GM21526 (cell line): ENCODE results near the gene MMP24.
"Not testable (repeated sequence)": the region's sequence is repeated elsewhere in the genome, so short reads cannot be mapped to it uniquely, and the experiment has no call there.

ENCODE experiments used
- ATAC-seq: cut with Tn5 transposase; IDR thresholded peaks from one replicate; pipeline ENCODE4 v1.9.1; 2021; ENCODE audit warnings: moderate library complexity; ENCODE audit not compliant: unreplicated experiment, low FRiP score

The MMP24 gene

GRCh38 chr20:35303735-35304491 lies 77.4 kb downstream of the MMP24 start:
- no peak for ATAC-seq

GRCh38 chr20:35304956-35305355 lies 78.5 kb downstream of the MMP24 start:
- ATAC-seq: no peak

- ATAC-seq: no peak
These were observed 79.4 kb downstream of the MMP24 start for GRCh38 chr20:35305682-35306556.

DNA sequence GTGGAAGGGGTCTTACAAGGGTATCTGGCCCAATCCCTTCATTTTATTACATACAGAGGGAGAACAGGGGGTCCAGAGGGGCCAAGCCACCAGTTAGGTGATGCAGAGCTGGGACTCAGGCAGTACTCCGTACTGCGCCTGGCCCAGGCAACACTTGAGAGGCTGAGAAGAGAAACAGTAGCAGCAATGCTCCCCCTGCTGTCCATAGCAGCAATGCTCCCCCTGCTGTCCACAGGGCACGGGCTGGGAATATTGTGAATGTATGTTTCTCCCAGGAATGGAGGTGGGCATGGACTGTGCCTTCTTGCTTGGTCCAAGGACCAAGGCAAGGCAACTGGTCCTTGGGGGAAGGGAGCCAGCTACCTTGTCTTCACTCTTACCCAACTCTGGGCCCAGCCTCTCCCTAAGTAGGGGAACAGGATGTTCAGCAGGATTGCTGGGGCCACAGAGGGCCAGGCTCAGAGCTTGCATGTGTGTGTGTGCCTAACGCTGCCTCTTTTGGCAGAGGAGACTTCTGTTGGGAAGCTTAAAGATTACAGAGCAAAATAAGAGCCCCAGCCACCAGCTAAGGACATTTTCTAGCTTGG lies 80.5 kb downstream of the MMP24 start:
- no peak for ATAC-seq

DNA sequence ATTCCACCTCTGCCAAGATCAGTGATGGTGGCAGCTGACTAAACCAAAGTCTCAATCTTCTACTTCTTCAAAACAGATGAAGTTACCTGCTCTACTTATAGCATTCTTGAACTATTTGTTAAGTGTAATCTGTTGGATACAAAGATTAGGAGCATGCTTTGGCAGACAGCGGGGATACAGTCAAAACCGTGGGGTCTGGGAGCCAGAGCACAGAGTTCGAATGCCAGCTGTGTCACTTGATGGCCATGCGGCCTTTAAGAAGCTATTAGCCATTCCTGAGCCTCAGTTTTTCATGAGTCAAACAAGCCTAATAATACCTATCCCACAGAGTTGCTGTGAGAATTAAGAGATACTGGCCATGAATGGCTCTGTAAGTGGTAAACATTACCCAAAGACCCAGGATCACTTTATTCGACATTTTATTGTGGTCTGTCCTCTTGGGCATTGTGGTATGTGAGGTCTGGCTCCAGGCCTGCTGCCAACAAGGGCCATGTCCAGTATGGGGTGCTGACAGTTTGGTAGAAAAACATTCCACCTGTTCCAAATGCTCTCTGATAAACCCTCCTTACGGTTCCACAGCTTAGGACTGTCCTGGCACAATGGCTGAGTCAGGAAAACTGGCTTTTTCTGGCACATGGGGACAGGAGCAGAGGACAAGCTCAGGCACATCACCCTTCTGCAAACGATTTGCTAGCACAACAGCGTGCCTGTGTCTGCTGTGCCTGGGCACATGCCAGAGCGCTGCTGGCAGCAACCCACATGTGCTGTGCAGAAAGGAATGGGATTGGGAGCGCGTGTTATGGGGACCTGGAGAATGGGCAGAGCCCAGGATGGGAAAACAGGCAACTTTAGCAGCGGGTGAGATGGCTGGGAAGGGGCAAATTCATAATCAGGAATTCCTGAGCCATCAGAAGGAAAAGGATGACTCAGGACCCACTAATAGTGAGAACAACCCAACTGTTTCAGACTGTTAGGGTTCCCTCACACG lies 81.5 kb downstream of the MMP24 start:
- ATAC-seq: no peak

DNA sequence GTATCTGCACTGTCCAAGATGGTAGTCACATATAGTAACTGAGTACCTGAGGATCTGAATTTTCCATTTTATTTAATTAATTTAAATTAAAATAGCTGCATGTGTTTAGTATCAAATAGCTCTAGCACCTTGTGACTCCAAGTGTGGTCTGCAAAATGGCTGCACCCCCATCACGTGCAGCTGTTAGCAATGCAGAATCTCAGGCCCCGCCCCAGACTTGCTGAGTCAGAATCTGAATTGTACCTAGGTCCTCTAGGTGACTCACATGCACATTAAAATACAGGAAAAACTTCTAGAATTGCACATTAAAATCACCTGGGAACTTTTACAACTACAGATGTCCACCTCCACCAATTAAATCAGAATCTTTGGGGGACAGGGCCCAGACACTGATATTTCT lies 84.9 kb downstream of the MMP24 start:
- ATAC-seq: no peak

GRCh38 chr20:35311822-35312221 lies 85.3 kb downstream of the MMP24 start:
- no peak for ATAC-seq

GRCh38 chr20:35312318-35312717 lies 85.8 kb downstream of the MMP24 start:
- ATAC-seq: no peak

- ATAC-seq: no peak
These were observed 88.5 kb downstream of the MMP24 start for GRCh38 chr20:35314816-35315631.

DNA sequence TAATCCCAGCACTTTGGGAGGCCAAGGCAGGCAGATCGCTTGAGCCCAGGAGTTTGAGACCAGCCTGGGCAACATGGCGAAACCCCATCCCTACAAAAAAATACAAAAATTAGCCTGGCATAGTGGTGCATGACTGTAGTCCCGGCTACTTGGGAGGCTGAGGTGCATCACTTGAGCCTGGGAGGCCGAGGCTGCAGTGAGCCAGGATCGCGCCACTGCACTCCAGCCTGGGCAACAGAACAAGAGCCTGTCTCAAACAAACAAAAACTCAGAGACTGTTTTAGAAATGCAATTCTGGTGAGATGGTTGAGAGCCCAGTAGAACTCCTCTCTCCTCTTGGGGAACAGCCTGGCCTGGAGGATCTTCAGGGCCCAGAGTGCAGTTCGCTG lies 89.1 kb downstream of the MMP24 start:
- not testable (repeated sequence) for ATAC-seq

DNA sequence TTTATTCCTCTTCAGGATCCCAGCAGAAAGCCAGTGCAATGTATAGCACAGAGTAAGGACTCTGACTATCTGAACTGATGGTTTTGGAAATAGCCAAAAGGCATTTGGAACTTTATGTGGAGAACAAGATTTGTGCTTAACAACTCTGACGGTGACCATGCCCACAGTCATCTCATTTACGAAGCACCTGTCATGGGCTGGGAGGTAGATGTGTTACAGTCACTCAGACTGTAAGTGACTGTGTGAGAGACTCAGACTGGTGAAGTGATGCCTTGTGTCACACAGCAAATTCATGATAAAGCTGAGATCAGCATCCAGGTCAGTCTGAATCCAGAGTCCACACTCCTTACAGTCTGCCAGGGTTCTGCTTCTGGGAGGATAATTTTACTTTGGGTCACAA lies 89.6 kb downstream of the MMP24 start:
- no peak for ATAC-seq

DNA sequence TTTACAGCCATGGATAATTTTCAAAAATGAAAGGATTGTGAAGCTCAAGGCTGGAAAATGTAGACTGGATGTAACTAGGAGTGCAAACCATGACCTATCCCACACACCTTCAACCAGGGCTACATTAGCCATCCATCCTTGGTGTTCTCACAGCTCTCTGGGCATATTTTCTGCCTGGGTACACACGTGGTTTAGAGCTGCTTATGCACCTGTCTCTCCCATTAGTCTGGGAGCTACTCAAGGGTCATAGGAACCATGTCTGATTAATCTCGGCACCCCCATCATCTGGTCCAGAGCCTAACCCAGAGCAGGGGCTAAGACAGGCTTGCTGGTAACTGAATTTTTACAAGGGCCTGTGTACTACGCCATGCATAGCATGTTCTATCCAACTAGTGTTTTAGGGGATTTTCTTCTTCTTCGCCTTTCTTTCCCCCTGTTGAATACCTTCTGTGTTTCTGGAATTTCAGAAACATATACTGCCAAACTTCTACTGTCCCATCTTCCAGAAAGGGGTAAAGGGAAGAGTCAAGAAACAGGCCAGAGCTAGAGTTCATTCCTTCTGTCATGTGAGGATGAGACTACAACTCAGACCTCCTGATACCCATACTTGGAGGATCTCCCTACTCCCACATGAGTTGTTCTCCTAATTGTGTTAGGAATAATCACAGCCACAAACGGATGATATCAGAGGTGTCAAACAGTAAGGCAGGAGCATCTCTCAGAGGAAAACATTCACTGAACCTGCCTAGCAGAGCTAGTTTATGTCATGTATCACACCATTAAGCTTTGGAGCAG lies 91.1 kb downstream of the MMP24 start:
- no peak for ATAC-seq

GRCh38 chr20:35318502-35319157 lies 92.1 kb downstream of the MMP24 start:
- ATAC-seq: no peak

DNA sequence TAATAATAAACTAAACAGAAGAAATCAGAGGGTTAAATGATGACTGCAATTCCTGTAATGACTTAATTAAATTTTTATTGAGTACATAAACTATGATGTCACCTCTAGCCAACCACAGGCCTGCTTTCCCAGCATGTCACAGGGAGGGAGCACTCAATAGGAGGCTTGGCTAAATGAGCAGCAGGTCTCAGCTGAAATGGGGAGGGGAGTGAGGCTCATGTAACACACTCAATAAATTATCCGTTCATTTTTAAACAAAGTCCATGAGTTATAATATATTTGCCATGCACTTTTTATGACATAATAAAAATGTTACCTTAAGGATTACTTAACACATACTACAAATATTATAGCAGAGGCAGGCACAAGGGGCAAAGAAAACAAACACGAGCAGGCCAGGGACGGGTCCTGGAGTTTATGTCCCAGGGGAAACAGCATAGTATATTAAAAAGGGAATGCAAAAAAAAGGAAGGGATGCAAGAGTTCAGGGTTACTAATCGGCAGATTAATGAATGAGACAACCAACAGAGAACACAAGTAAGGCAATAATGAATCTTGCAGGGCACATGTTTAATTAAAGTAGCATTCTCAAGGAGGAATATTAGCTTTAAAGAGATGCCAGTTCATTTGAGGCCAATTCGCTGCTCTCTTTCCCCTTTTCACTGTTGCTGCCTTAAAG lies 92.8 kb downstream of the MMP24 start:
- ATAC-seq: no peak

GRCh38 chr20:35319871-35320197 lies 93.3 kb downstream of the MMP24 start:
- no peak for ATAC-seq

GRCh38 chr20:35320396-35321126 lies 94.1 kb downstream of the MMP24 start:
- ATAC-seq: no peak

- no peak for ATAC-seq
These were observed 98.9 kb downstream of the MMP24 start for GRCh38 chr20:35325401-35325800.
